Mucosa of rectum (tissue), 2 donors: ENCODE measurements around the gene CHST9.

ENCODE experiments used
- H3K27ac ChIP-seq, 2 donors: one replicate each; pipeline ENCODE4 v1.7.0; 2013; ENCODE audit warnings: inconsistent platforms in 2 of 2, low read depth in 2 of 2, low read length in 2 of 2
- H3K27me3 ChIP-seq, 2 donors: one replicate each; pipeline ENCODE4 v1.7.0; 2013; ENCODE audit warnings: low read length in 2 of 2; ENCODE audit not compliant: control insufficient read depth in 2 of 2, insufficient read depth in 2 of 2
- H3K36me3 ChIP-seq, 2 donors: one replicate each; pipeline ENCODE4 v1.7.0; 2013; ENCODE audit warnings: low read length in 2 of 2; ENCODE audit not compliant: control insufficient read depth in 2 of 2, insufficient read depth in 2 of 2
- H3K4me1 ChIP-seq, 2 donors: one replicate each; pipeline ENCODE4 v1.7.0; 2013; ENCODE audit warnings: low read length in 2 of 2, mild to moderate bottlenecking in 1 of 2; ENCODE audit not compliant: control insufficient read depth in 2 of 2, insufficient read depth in 2 of 2
- H3K4me3 ChIP-seq, 2 donors: one replicate each; pipeline ENCODE4 v1.7.0; 2013; ENCODE audit warnings: low read length in 2 of 2
- H3K9ac ChIP-seq, 2 donors: one replicate each; pipeline ENCODE4 v1.7.0; 2013; ENCODE audit warnings: low read length in 2 of 2, low read depth in 1 of 2, mild to moderate bottlenecking in 1 of 2
- H3K9me3 ChIP-seq, 2 donors: one replicate each; pipeline ENCODE4 v1.7.0; 2013; ENCODE audit warnings: low read length in 2 of 2; ENCODE audit not compliant: control insufficient read depth in 2 of 2
- donor health status: healthy.
- donor health status: Normal muscosa, but diverticular disease.

CHST9 gene

GRCh38 chr18:27141876-27142275 lies 43.2 kb downstream of the CHST9 start:
- Histone ChIP-seq H3K9ac (no peak overlapping the region), H3K36me3 (no peaks in the 10 kb centered on the region), H3K27me3 (no peaks in the 10 kb centered on the region), H3K4me1 (no peaks in the 10 kb centered on the region), H3K27ac (no peak overlapping the region), H3K4me3 (no peak overlapping the region), H3K9me3 (no peaks in the 10 kb centered on the region)

- no peak overlapping the region for H3K27ac ChIP-seq
- H3K27me3 ChIP-seq = no peaks in the 10 kb centered on the region
- H3K36me3 ChIP-seq = no peaks in the 10 kb centered on the region
- no peak overlapping the region for H3K4me3 ChIP-seq
- no peak overlapping the region for H3K9ac ChIP-seq
- no peaks in the 10 kb centered on the region for H3K4me1 ChIP-seq
- no peaks in the 10 kb centered on the region for H3K9me3 ChIP-seq
Observed at GRCh38 chr18:27138079-27138478, 47.0 kb downstream of the CHST9 start.

DNA sequence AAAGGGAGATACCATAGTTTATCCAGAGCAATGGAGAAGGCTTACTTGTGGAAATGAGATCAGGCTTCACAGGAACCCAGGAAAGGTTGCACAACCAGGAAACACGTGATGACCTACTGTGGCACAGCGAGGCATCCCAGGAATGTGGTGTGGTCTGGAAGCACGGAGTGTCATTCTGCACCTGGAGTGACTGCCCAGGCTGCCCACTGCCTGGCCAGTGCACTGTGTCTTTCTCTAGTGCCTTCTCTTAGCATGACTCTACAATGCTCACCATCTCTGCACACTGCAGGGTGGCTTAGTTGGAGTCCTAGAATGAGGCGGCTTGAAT lies 48.9 kb downstream of the CHST9 start:
- Histone ChIP-seq H3K4me1 (no peaks in the 10 kb centered on the region), H3K9me3 (no peaks in the 10 kb centered on the region), H3K36me3 (no peaks in the 10 kb centered on the region), H3K4me3 (no peak overlapping the region), H3K27me3 (no peaks in the 10 kb centered on the region), H3K9ac (no peak overlapping the region), H3K27ac (no peak overlapping the region)

- no peaks in the 10 kb centered on the region for H3K4me1 ChIP-seq
- no peaks in the 10 kb centered on the region for H3K27me3 ChIP-seq
- no peaks in the 10 kb centered on the region for H3K9me3 ChIP-seq
- H3K9ac ChIP-seq = no peak overlapping the region
- H3K4me3 ChIP-seq = no peak overlapping the region
- H3K36me3 ChIP-seq = no peaks in the 10 kb centered on the region
- no peak overlapping the region for H3K27ac ChIP-seq
Observed at GRCh38 chr18:27135504-27136207, 49.5 kb downstream of the CHST9 start.

- Histone ChIP-seq H3K4me3 (no peak overlapping the region), H3K27ac (no peak overlapping the region), H3K36me3 (no peaks in the 10 kb centered on the region), H3K9ac (no peak overlapping the region), H3K9me3 (no peaks in the 10 kb centered on the region), H3K4me1 (no peaks in the 10 kb centered on the region), H3K27me3 (no peaks in the 10 kb centered on the region)
Observed at GRCh38 chr18:27130065-27130630, 55.0 kb downstream of the CHST9 start.

DNA sequence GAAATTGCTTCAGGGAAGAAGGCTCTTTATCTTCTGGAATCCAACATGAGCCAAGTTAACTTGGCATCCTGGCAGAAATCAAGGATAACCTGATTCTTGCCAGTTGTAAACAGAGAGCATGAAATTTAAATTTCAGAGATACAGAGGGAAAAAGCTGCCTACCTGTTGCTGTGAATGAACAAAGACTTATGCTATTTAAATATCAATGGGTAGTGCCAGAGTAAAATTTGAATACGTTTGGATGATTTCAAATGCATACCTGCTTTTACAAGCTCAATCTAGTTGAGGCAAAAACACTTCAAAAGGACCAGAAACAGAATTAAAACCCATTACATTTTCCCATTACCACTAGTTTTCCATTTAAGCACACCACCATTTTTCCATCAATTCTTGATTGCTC lies 60.9 kb downstream of the CHST9 start:
- Histone ChIP-seq H3K9me3 (no peaks in the 10 kb centered on the region), H3K27me3 (no peaks in the 10 kb centered on the region), H3K27ac (no peak overlapping the region), H3K36me3 (no peaks in the 10 kb centered on the region), H3K4me1 (no peaks in the 10 kb centered on the region), H3K9ac (no peak overlapping the region), H3K4me3 (no peak overlapping the region)

GRCh38 chr18:27121108-27121507 lies 64.0 kb downstream of the CHST9 start:
- Histone ChIP-seq H3K9me3 (no peaks in the 10 kb centered on the region), H3K4me3 (no peak overlapping the region), H3K36me3 (no peaks in the 10 kb centered on the region), H3K27ac (no peak overlapping the region), H3K4me1 (no peaks in the 10 kb centered on the region), H3K27me3 (no peaks in the 10 kb centered on the region), H3K9ac (no peak overlapping the region)

DNA sequence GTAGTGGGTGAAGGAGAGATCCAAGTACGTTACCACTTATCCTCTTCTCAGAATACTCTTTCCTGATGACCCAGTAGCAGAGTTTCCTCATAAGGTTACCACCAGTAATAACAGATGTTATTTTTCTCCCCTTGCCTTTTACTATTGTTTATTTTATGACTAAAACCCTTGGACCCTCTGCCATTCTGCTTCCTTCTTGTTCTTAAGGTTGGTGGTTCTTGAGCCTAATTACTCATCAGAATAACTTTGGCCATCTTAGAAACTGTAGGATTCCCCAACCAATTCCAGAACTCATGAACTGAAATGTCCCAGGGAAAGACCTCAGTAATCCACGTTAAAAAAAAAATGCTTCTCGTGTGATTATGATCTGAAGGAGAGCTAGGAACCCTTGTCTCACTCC lies 64.9 kb downstream of the CHST9 start:
- Histone ChIP-seq H3K27ac (no peak overlapping the region), H3K9me3 (no peaks in the 10 kb centered on the region), H3K4me1 (no peaks in the 10 kb centered on the region), H3K4me3 (no peak overlapping the region), H3K36me3 (no peaks in the 10 kb centered on the region), H3K9ac (no peak overlapping the region), H3K27me3 (no peaks in the 10 kb centered on the region)

GRCh38 chr18:27118973-27119372 lies 66.1 kb downstream of the CHST9 start:
- Histone ChIP-seq H3K9me3 (no peaks in the 10 kb centered on the region), H3K27ac (no peak overlapping the region), H3K4me1 (no peaks in the 10 kb centered on the region), H3K9ac (no peak overlapping the region), H3K36me3 (no peaks in the 10 kb centered on the region), H3K27me3 (no peaks in the 10 kb centered on the region), H3K4me3 (no peak overlapping the region)

DNA sequence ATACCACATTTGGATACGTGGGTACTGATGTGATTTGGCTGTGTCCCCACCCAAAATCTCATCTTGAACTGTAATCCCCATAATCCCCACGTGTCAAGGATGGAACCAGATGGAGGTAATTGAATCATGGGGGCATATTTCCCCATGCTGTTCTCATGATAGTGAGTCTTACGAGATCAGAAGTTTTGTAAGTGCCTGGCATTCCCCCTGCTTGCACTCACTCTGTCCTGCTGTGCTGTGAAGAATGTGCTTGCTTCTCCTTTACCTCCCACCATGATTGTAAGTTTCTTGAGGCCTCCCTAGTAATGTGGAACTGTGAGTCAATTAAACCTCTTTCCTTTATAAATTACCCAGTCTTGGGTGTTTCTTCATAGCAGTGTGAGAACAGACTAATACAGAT lies 70.3 kb downstream of the CHST9 start:
- H3K9ac ChIP-seq = no peak overlapping the region
- no peaks in the 10 kb centered on the region for H3K27me3 ChIP-seq
- H3K36me3 ChIP-seq = no peaks in the 10 kb centered on the region
- H3K4me1 ChIP-seq = no peaks in the 10 kb centered on the region
- H3K4me3 ChIP-seq = no peak overlapping the region
- H3K9me3 ChIP-seq = no peaks in the 10 kb centered on the region
- no peak overlapping the region for H3K27ac ChIP-seq
